22Rv1 (cell line): Measurements from ENCODE around the gene BCAS1.

Experiments used
- H3K27ac ChIP-seq: fragments of 450-650 bp; 2 replicates; pipeline ENCODE4 v1.5.1; 2017
- ZFX ChIP-seq: fragments of 450-650 bp; IDR thresholded peaks from 2 replicates; pipeline ENCODE4 v1.6.1; 2017; ENCODE audit warnings: antibody characterized with exemption, borderline replicate concordance
- TF ChIP-seq, protein P1 (sequence below): fragments of 450-650 bp; IDR thresholded peaks from 2 replicates; pipeline ENCODE4 v1.5.1; 2017; ENCODE audit warnings: mild to moderate bottlenecking

The BCAS1 gene

DNA sequence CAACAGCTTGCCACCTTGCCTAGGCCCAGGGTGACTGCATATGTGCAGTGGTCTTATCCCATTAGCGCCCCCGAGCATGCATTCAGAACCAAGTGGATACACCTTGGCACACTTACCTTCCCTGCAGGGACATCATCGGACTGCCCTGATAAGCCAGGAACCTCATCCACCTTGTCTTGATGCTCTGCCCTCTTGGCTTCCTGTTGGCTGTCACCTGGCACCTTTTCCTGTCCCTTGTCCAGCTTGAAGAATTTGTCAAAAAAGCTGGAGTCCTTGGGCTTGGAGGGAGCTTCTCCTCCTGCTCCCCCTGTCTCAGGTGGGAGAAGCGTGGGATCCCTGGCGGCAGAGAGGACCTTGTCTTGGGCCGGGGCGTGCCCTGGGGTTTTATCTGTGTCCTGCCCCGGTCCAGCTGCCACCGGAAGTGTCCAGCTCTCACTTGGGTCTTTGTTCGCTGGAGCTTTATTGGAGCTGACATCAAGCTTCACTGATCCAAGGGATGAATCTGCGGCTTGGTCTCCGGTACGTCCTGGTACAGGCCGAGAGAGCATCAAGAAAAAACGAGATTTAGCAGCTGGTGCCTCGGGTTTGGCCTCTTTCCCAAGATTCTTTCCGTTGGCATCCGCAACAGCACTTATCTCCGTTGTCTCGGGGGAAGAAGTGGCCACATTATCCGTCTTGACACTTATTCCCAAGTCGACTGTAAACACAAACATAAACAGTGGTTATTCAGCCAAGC is 42.0 kb downstream of the BCAS1 start:
- TF ChIP-seq, protein P1, sequence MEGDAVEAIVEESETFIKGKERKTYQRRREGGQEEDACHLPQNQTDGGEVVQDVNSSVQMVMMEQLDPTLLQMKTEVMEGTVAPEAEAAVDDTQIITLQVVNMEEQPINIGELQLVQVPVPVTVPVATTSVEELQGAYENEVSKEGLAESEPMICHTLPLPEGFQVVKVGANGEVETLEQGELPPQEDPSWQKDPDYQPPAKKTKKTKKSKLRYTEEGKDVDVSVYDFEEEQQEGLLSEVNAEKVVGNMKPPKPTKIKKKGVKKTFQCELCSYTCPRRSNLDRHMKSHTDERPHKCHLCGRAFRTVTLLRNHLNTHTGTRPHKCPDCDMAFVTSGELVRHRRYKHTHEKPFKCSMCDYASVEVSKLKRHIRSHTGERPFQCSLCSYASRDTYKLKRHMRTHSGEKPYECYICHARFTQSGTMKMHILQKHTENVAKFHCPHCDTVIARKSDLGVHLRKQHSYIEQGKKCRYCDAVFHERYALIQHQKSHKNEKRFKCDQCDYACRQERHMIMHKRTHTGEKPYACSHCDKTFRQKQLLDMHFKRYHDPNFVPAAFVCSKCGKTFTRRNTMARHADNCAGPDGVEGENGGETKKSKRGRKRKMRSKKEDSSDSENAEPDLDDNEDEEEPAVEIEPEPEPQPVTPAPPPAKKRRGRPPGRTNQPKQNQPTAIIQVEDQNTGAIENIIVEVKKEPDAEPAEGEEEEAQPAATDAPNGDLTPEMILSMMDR: no peak
- no peak for TF ChIP-seq ZFX
- H3K27ac ChIP-seq: no peak overlapping the region

DNA sequence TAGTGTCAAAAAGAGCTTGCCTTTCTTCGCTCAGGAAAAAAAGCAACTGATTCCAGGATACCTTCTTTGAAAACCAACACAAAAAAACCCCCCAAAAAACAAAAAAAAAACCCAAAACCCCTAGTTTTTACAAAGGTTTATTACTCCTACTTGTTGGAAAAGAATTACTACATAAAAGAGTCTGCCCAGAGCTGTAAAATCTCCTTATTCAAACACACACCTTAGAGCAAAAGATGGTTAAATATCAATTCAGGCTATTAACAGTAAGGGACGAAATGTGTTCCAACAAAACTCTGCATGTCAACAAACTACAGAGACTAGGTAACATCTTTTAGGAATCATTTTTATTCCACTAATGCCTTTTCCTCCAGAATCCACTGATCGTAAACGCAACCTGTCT is 42.7 kb downstream of the BCAS1 start:
- no peak overlapping the region for H3K27ac ChIP-seq
- TF ChIP-seq, protein P1: no peak
- TF ChIP-seq ZFX: no peak

- H3K27ac ChIP-seq: no peak overlapping the region
- no peak for TF ChIP-seq ZFX
- TF ChIP-seq, protein P1: no peak
Measured at GRCh38 chr20:54026295-54027064, 43.9 kb downstream of the BCAS1 start.

DNA sequence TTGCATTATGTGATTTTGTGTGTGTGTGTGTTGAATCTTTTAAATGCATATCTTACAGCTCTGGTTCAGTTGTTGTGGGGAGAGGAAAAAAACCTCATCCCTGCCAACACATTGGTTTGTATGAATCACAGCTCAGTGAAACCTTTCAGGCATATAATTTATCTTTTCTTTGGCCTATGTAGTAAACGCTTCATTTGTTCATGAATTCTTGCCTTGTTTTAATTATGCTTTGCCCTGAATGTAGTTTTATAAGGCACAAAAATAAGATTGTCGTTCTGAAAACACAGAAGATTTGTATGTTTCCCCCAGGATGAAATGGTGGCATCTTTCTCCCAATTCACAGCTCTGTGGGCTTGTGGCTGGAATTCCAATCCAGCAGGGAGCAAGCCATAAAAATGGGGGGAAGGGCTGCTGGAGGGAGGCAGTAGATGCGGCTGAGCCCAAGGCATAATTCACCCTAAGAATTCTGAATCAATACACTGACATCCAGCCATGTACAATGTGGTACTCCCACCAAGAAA is 45.1 kb downstream of the BCAS1 start:
- H3K27ac ChIP-seq: no peak overlapping the region
- TF ChIP-seq, protein P1: no peak
- TF ChIP-seq ZFX: no peak

GRCh38 chr20:54023406-54023805 is 47.0 kb downstream of the BCAS1 start:
- H3K27ac ChIP-seq: no peak overlapping the region
- TF ChIP-seq ZFX: no peak
- TF ChIP-seq, protein P1: no peak

- no peak for TF ChIP-seq ZFX
- TF ChIP-seq, protein P1: no peak
- no peak overlapping the region for H3K27ac ChIP-seq
Measured at GRCh38 chr20:54021446-54022235, 48.8 kb downstream of the BCAS1 start.
